Activated CD4-positive, CD25-positive, alpha-beta regulatory T cell treated with anti-CD3 and anti-CD28 coated beads, Interleukin-2, amount 50 U/mL, for 24 hours (primary cell): ENCODE results near the gene DDR2.
"Not testable (repeated sequence)": the region's sequence is repeated elsewhere in the genome, so short reads cannot be mapped to it uniquely, and the experiment has no call there.

ENCODE experiments used
- ATAC-seq, 2 donors: fragments of 150-1000 bp; cut with Tn5 transposase; one replicate each; pipeline ENCODE4 v1.10.0; 2021; ENCODE audit warnings: mild to moderate bottlenecking in 1 of 2, moderate library complexity in 1 of 2

Gene DDR2

GRCh38 chr1:162632217-162632666 is at the start of gene DDR2:
Gene DDR2, plus strand, starts transcription at chr1:162632464. Its CDS starts 86,600 bp downstream, at chr1:162719064.
- ATAC-seq = no peak

- not testable (repeated sequence) for ATAC-seq
Observed at GRCh38 chr1:162582901-162583300, 49.4 kb upstream of the DDR2 start.

- ATAC-seq = not testable (repeated sequence)
Observed at GRCh38 chr1:162585101-162585500, 47.2 kb upstream of the DDR2 start.

GRCh38 chr1:162587347-162587746 is 44.9 kb upstream of the DDR2 start:
- no peak for ATAC-seq

- no peak for ATAC-seq
Observed at GRCh38 chr1:162587761-162588260, 44.5 kb upstream of the DDR2 start.

- ATAC-seq = no peak
Observed at GRCh38 chr1:162590101-162590500, 42.2 kb upstream of the DDR2 start.

- no peak for ATAC-seq
Observed at GRCh38 chr1:162590686-162591085, 41.6 kb upstream of the DDR2 start.

- no peak for ATAC-seq
Observed at GRCh38 chr1:162596514-162597170, 35.6 kb upstream of the DDR2 start.

GRCh38 chr1:162599451-162599850 is 32.8 kb upstream of the DDR2 start:
- no peak for ATAC-seq

GRCh38 chr1:162603117-162603516 is 29.1 kb upstream of the DDR2 start:
- not testable (repeated sequence) for ATAC-seq

- ATAC-seq = no peak
Observed at GRCh38 chr1:162605225-162605927, 26.9 kb upstream of the DDR2 start.

- ATAC-seq = no peak
Observed at GRCh38 chr1:162609306-162609705, 23.0 kb upstream of the DDR2 start.

- ATAC-seq = no peak
Observed at GRCh38 chr1:162612606-162613400, 19.5 kb upstream of the DDR2 start.

- no peak for ATAC-seq
Observed at GRCh38 chr1:162616848-162617247, 15.4 kb upstream of the DDR2 start.

GRCh38 chr1:162617513-162617912 is 14.8 kb upstream of the DDR2 start:
- ATAC-seq = no peak

GRCh38 chr1:162619076-162619475 is 13.2 kb upstream of the DDR2 start:
- ATAC-seq = no peak

- ATAC-seq = no peak
Observed at GRCh38 chr1:162621256-162621655, 11.0 kb upstream of the DDR2 start.

- ATAC-seq = no peak
Observed at GRCh38 chr1:162625679-162626078, 6.6 kb upstream of the DDR2 start.

- no peak for ATAC-seq
Observed at GRCh38 chr1:162626094-162626493, 6.2 kb upstream of the DDR2 start.

- no peak for ATAC-seq
Observed at GRCh38 chr1:162626761-162627160, 5.5 kb upstream of the DDR2 start.

- no peak for ATAC-seq
Observed at GRCh38 chr1:162627662-162628296, 4.5 kb upstream of the DDR2 start.

GRCh38 chr1:162629077-162629627 is 3.1 kb upstream of the DDR2 start:
- ATAC-seq = no peak

GRCh38 chr1:162629651-162630050 is 2.6 kb upstream of the DDR2 start:
- no peak for ATAC-seq
